Gastrocnemius medialis (tissue), 4 donors: ENCODE results near the gene EPHA1. TPM values are rescaled to one million over a fixed set of nuclear protein-coding genes. Genes with fewer than 3 reads are reported as not detected.

Experiments
- ATAC-seq, 2 donors: fragments of 150-250 bp; one replicate each; pipeline ENCODE4 v1.9.1; 2016
- DNase-seq, 2 donors: peaks; one replicate each; pipeline ENCODE4 v3.0.0-alpha.2; 2019
- H3K27ac ChIP-seq, 4 donors: fragments of 200-600 bp; sonication (generic); 1 replicate in 1 of 4; 2 replicates in 3 of 4; pipeline ENCODE4 v1.5.1; 2016 to 2018; ENCODE audit warnings: mild to moderate bottlenecking in 2 of 4, moderate library complexity in 1 of 4
- H3K27me3 ChIP-seq, 3 donors: fragments of 200-600 bp; sonication (generic) in 2 of 3; 1 replicate in 1 of 3; 2 replicates in 2 of 3; pipeline versions ENCODE4 v1.5.1 to v1.6.0; 2016 to 2019; ENCODE audit warnings: mild to moderate bottlenecking in 1 of 3, moderate library complexity in 1 of 3
- H3K36me3 ChIP-seq, 2 donors: fragments of 200-600 bp; sonication (generic) in 1 of 2; one replicate each; pipeline ENCODE4 v1.5.1; 2017 to 2018
- H3K4me1 ChIP-seq, 2 donors: fragments of 200-600 bp; sonication (generic) in 1 of 2; one replicate each; pipeline ENCODE4 v1.5.1; 2016 to 2017; ENCODE audit warnings: mild to moderate bottlenecking in 2 of 2
- H3K4me3 ChIP-seq, 4 donors: fragments of 200-600 bp; sonication (generic) in 3 of 4; 1 replicate in 1 of 4; 2 replicates in 3 of 4; pipeline ENCODE4 v1.5.1; 2016 to 2019; ENCODE audit warnings: mild to moderate bottlenecking in 2 of 4
- H3K9me3 ChIP-seq, 3 donors: fragments of 200-600 bp; sonication (generic) in 2 of 3; 1 replicate in 1 of 3; 2 replicates in 2 of 3; pipeline ENCODE4 v1.5.1; 2016 to 2019
- CTCF ChIP-seq, 5 experiments: fragments of 450-650 bp in 3 of 5; fragments of 200-600 bp in 2 of 5; sonication (generic) in 2 of 5; IDR thresholded peaks in 4 of 5; conservative IDR thresholded peaks in 1 of 5; 1 replicate in 4 of 5; 2 replicates in 1 of 5; pipeline ENCODE4 v1.5.1; 2016 to 2019; ENCODE audit warnings: antibody characterized with exemption in 5 of 5, mild to moderate bottlenecking in 3 of 5, moderate library complexity in 3 of 5
- POLR2A ChIP-seq, 2 donors: fragments of 450-650 bp; IDR thresholded peaks; one replicate each; pipeline ENCODE4 v1.6.1; 2017; ENCODE audit warnings: antibody characterized with exemption in 2 of 2, mild to moderate bottlenecking in 2 of 2, moderate library complexity in 2 of 2
- in situ Hi-C, 4 donors: fragments of 200-750 bp; cut with MboI; loops; one replicate each; pipeline versions ENCODE4 v1.15.0 to v1.8.0; 2017; ENCODE audit warnings: low sequenced_read_pairs in 4 of 4
- intact Hi-C: fragments of 100-400 bp; cut with DNase I; formaldehyde crosslinking; loops from one replicate; pipeline ENCODE4 v1.15.1; 2023; ENCODE audit warnings: low total_unique reads
- total RNA-seq, 4 donors: library from RNA; depleted of rRNA; stranded (reverse); fragments of >200 nt; gene quantifications; one replicate each; pipeline versions ENCODE4 v1.1.0 to v1.2.3, GENCODE V29; 2016

Gene EPHA1
- total RNA-seq, 4 donors from 2014 or later, result not detected

GRCh38 chr7:143401265-143401664 is 7.4 kb downstream of the EPHA1 start:
- Histone ChIP-seq H3K4me3 (no peak overlapping the region), H3K9me3 (no peaks in the 10 kb centered on the region), H3K27me3 (no peaks in the 10 kb centered on the region), H3K4me1 (no peaks in the 10 kb centered on the region), H3K27ac (no peak overlapping the region), H3K36me3 (no peaks in the 10 kb centered on the region)
- TF ChIP-seq POLR2A (IDR thresholded peaks at IDR 0.05), result no peak
- TF ChIP-seq CTCF (IDR thresholded peaks at IDR 0.05 in 4 of 5, conservative IDR thresholded peaks at IDR 0.05 in 1 of 5), result no peak
- no peak for ATAC-seq
- in situ Hi-C loops, result loop anchor here in 2 of 4 donors (10.0 to 25.0 kb wide), 2 partner anchors 156 to 389 kb away; no protein-coding TSS in a partner anchor
- intact Hi-C loops, result no loop called here
- no peak for DNase-seq

- intact Hi-C loops, result no loop called here
These were observed 9.0 kb downstream of the EPHA1 start for GRCh38 chr7:143399642-143400041.

GRCh38 chr7:143399151-143399550 is 9.5 kb downstream of the EPHA1 start:
- Histone ChIP-seq H3K27ac (no peak overlapping the region), H3K4me1 (peaks cover 6 to 7% of the 10 kb centered on the region in 2 donors), H3K36me3 (no peaks in the 10 kb centered on the region), H3K4me3 (no peak overlapping the region), H3K9me3 (no peaks in the 10 kb centered on the region), H3K27me3 (no peaks in the 10 kb centered on the region)
- TF ChIP-seq POLR2A (IDR thresholded peaks at IDR 0.05), result no peak
- TF ChIP-seq CTCF (IDR thresholded peaks at IDR 0.05 in 4 of 5, conservative IDR thresholded peaks at IDR 0.05 in 1 of 5), result no peak
- DNase-seq (no peak), ATAC-seq (no peak)
- in situ Hi-C loops (no loop called here), intact Hi-C loops (no loop called here)

More at GRCh38 chr7:143399642-143400041, 9.0 kb downstream of the EPHA1 start:
- peaks cover 6 to 7% of the 10 kb centered on the region in 2 donors for H3K4me1 ChIP-seq
- DNase-seq, result no peak
- no peaks in the 10 kb centered on the region for H3K9me3 ChIP-seq
- no peaks in the 10 kb centered on the region for H3K36me3 ChIP-seq
- no peak for ATAC-seq
- TF ChIP-seq CTCF (IDR thresholded peaks at IDR 0.05 in 4 of 5, conservative IDR thresholded peaks at IDR 0.05 in 1 of 5) (no peak), POLR2A (IDR thresholded peaks at IDR 0.05) (no peak)
- no peak overlapping the region for H3K4me3 ChIP-seq
- in situ Hi-C loops, result loop anchor here in 2 of 4 donors (10.0 to 25.0 kb wide), 2 partner anchors 155 to 387 kb away; no protein-coding TSS in a partner anchor
- H3K27me3 ChIP-seq, result no peaks in the 10 kb centered on the region
- no peak overlapping the region for H3K27ac ChIP-seq

GRCh38 chr7:143398616-143399015 is 10.0 kb downstream of the EPHA1 start:
- TF ChIP-seq POLR2A (IDR thresholded peaks at IDR 0.05) (no peak), CTCF (IDR thresholded peaks at IDR 0.05 in 4 of 5, conservative IDR thresholded peaks at IDR 0.05 in 1 of 5) (no peak)
- in situ Hi-C loops (no loop called here), intact Hi-C loops (no loop called here)
- no peaks in the 10 kb centered on the region for H3K27me3 ChIP-seq
- DNase-seq (no peak), ATAC-seq (no peak)
- no peaks in the 10 kb centered on the region for H3K9me3 ChIP-seq
- H3K36me3 ChIP-seq, result no peaks in the 10 kb centered on the region
- no peak overlapping the region for H3K4me3 ChIP-seq
- H3K27ac ChIP-seq, result no peak overlapping the region
- peaks cover 6 to 7% of the 10 kb centered on the region in 2 donors for H3K4me1 ChIP-seq
